ENCODE measurements around the gene MR1.

The MR1 gene

GRCh38 chr1:181107711-181108110 lies 73.9 kb downstream of the MR1 start:
- no peak for DNase-seq (ENCODE audit: low read depth, low spot score)

GRCh38 chr1:181108304-181108867 lies 74.6 kb downstream of the MR1 start:
- DNase-seq (ENCODE audit: low read depth, low spot score): no peak

GRCh38 chr1:181110013-181110412 lies 76.2 kb downstream of the MR1 start:
- no peak for DNase-seq (ENCODE audit: low read depth, low spot score)
